ENCODE results near the gene ASXL1.
"Not testable (repeated sequence)": the region's sequence is repeated elsewhere in the genome, so short reads cannot be mapped to it uniquely, and the experiment has no call there.

Gene ASXL1

GRCh38 chr20:32455171-32455900 is 97.2 kb downstream of the ASXL1 start:
- no peak for DNase-seq

GRCh38 chr20:32455901-32456701 is 98.0 kb downstream of the ASXL1 start:
- DNase-seq, result no peak

- peak; percentile 55 for DNase-seq
Measured at GRCh38 chr20:32456869-32457478, 98.8 kb downstream of the ASXL1 start.

- no peak for DNase-seq
Measured at GRCh38 chr20:32457479-32457986, 99.4 kb downstream of the ASXL1 start.

- DNase-seq, result no peak
Measured at GRCh38 chr20:32458061-32458836, 100.1 kb downstream of the ASXL1 start.

- no peak for DNase-seq
Measured at GRCh38 chr20:32458837-32459220, 100.7 kb downstream of the ASXL1 start.

GRCh38 chr20:32460231-32460630 is 102.1 kb downstream of the ASXL1 start:
- no peak for DNase-seq

DNA sequence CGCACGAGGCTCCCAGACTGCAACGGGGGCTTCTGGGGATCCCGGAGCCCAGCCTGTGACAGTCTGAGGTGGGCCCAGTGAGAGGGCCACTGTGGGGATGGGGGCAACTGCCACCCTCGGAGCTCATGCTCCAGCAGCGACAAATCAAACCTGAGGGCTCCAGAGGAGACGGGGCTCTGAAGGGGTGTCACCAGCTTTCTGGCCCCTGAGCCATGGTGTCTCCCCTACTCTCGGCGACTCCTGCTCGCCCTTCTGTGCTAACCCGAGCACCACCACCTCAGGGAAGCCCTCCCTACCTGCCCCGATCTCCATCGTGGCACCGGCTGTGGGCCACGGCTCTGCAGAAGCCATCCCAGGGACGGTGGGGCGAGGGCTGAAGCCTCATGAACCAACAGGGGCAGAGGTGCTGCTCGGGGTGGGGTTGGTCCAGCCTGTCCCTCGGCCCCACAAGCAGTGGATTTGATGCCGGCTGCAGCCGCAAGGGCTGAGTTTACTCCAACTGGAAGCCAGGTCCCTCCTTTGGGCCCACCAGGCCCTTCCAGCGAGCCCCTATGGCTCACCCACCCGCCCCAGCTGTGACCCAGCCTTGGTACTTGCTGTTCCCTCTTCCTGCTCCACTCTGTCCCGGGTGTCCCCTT is 102.7 kb downstream of the ASXL1 start:
- no peak for DNase-seq

GRCh38 chr20:32461836-32462600 is 103.9 kb downstream of the ASXL1 start:
- no peak for DNase-seq

DNA sequence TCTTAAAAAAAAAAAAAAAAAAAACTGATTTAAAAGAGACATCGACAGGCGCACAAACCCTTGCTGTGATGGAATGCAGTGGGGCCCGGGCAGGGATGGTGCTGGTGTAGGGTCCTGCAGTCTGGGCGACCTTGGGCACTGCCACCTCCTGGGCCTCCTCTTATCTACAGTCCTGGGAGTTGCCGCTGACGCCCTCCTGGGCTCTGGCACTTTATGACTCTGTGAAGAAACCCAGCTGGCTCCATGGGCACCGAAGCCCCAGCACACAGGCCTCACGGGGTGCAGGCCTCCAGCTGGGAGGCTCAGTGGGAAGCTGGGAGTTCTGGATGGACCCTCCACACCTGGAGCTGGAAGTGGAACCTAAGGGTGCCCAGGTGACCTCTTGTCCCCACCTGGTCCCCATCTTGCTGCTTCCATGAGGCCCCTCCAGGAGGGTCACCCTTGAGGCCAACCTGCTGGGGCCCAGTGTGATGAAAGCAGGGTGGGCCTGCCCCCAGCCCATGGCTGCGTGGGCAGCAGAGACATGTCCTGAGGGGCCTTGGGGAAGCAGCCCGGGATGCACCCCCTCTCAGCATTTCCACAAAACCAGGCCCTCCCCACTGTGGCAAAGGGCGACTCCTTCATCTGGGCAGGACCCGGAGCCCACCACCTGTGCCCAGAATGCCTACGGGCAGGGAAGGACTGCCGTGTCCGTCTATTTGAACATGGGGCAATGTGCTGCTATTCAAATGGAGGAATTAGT is 104.9 kb downstream of the ASXL1 start:
- DNase-seq, result no peak

- DNase-seq, result no peak
Measured at GRCh38 chr20:32463642-32464400, 105.7 kb downstream of the ASXL1 start.

DNA sequence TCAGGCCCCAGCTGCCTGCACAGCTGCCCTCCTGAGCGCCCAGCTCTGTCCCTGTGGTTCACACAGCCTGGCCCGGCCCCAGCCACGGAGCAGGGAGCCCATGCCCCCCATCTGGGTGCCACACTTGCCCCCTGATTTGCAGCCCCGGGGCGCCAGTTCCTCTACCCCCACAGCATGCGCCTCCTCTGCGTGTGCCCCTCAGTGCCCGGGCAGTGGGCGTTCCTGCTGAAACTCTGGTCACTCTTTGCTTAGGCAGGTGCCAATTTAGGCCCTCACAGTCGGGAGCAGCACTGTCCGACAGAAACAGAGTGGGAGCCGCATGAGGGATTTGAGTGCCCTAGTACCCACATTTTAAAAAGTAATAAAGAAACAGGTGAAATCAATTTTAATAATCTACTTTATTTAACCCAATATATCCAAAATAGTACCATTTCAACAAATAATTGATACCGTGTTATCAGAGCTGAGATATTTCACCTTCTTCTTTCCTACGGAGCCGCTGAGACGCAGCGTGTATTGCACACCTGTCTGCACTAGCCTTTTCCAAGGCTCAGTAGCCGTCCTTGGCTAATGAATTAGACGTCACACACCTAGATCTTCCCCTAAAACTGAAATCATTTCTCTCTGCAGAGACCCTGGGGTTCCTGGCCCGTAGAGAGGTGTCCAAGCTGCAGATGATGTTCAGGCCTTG is 106.4 kb downstream of the ASXL1 start:
- DNase-seq, result no peak

- no peak for DNase-seq
Measured at GRCh38 chr20:32465092-32465900, 107.2 kb downstream of the ASXL1 start.

DNA sequence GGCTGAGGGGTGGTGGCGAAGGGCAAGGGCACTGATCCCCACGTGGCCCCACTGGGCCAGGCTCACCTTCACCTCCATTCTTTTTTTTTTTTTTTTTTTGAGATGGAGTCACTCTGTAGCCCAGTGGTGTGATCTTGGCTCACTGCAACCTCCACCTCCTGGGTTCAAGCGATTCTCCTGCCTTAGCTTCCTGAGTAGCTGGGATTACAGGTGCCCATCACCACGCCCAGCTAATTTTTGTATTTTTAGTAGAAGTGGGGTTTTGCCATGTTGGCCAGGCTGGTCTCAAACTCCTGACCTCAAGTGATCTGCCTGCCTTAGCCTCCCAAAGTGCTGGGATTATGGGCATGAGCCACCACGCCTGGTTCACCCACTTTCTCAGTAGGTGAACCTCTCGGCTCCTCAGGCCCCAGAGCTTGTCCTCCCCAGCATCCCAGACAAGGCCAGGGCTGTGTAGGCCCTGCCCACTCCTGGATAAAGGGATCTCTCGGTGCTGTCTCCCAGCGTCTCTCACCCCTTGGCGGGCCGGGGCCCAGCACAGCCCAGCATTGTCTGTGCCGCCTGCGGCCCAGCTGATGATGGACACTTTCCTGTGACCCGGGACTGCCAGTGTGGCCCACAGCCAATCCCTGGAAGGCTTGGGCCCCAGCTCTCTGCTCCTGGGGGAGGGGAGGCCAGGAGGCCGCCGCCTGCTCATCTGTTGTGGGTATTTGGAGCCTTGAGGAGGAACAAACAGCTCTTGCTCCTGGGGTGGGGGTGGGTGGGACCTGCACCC is 108.0 kb downstream of the ASXL1 start:
- DNase-seq, result not testable (repeated sequence)

- DNase-seq, result no peak
Measured at GRCh38 chr20:32466739-32467505, 108.8 kb downstream of the ASXL1 start.

DNA sequence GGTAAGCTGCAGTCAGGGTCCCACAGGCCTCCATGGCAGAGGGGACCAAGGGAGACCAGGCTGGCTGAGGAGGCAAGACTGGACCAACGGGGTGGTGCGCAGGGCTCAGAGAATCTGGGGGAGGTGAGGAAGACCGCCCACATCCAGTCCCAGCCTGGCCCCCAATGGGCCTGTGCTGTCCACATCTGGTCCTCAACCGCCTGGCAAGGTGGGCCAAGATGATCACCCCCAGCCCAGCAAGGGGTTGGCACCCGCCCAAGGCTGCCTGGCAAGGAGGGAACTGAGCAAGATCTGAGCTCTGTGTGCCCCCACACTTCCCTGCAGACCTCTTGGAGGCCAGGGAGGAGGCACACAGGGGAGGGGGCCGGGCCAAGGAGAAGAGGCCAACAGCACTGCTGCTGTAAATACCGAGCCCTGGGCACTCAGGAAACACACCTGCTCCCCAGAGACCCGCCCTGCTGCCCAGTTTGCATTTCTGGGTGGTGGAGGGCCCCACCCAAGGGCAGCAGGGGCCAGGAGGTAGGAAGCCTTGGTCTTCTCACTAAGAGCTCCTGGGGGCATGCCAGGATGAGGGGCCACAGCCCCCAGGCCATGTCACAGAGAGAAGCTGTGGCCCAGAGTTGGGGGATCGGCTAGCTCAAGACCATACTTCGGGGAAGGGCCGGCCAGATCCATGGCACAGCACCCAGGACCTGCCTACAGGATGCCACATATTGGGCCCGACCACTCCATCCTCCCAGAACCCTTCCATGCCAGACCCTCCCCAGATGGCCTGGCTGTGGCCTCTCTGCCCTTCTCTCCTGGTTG is 109.6 kb downstream of the ASXL1 start:
- no peak for DNase-seq
